NCI-H2227 (cell line): Measurements from ENCODE around the gene CHCHD6.

Experiments used
- DNase-seq: peaks from one replicate; lab custom pipeline; 2025; ENCODE audit not compliant: unreplicated experiment; lab: John Stamatoyannopoulos, UW

The CHCHD6 gene

GRCh38 chr3:126917232-126917804 lies 213.3 kb downstream of the CHCHD6 start:
- no peak for DNase-seq

GRCh38 chr3:126918355-126918821 lies 214.3 kb downstream of the CHCHD6 start:
- no peak for DNase-seq

- no peak for DNase-seq
Observed at GRCh38 chr3:126921085-126921824, 217.2 kb downstream of the CHCHD6 start.

- no peak for DNase-seq
Observed at GRCh38 chr3:126922466-126922865, 218.4 kb downstream of the CHCHD6 start.

GRCh38 chr3:126923423-126923822 lies 219.4 kb downstream of the CHCHD6 start:
- DNase-seq, result no peak

- no peak for DNase-seq
Observed at GRCh38 chr3:126923895-126924294, 219.9 kb downstream of the CHCHD6 start.

- DNase-seq, result no peak
Observed at GRCh38 chr3:126924458-126924857, 220.4 kb downstream of the CHCHD6 start.

- no peak for DNase-seq
Observed at GRCh38 chr3:126925411-126926171, 221.6 kb downstream of the CHCHD6 start.

GRCh38 chr3:126926684-126927400 lies 222.8 kb downstream of the CHCHD6 start:
- no peak for DNase-seq

- DNase-seq, result no peak
Observed at GRCh38 chr3:126927401-126927750, 223.3 kb downstream of the CHCHD6 start.

- DNase-seq, result no peak
Observed at GRCh38 chr3:126927846-126928245, 223.8 kb downstream of the CHCHD6 start.

- no peak for DNase-seq
Observed at GRCh38 chr3:126928921-126929474, 225.0 kb downstream of the CHCHD6 start.

GRCh38 chr3:126930936-126931600 lies 227.0 kb downstream of the CHCHD6 start:
- no peak for DNase-seq

GRCh38 chr3:126931806-126932187 lies 227.8 kb downstream of the CHCHD6 start:
- no peak for DNase-seq

- DNase-seq, result no peak
Observed at GRCh38 chr3:126932188-126932931, 228.3 kb downstream of the CHCHD6 start.

GRCh38 chr3:126934031-126934531 lies 230.0 kb downstream of the CHCHD6 start:
- DNase-seq, result no peak

- no peak for DNase-seq
Observed at GRCh38 chr3:126934991-126935390, 231.0 kb downstream of the CHCHD6 start.

- no peak for DNase-seq
Observed at GRCh38 chr3:126935756-126936509, 231.9 kb downstream of the CHCHD6 start.

GRCh38 chr3:126936853-126937425 lies 232.9 kb downstream of the CHCHD6 start:
- no peak for DNase-seq
